Neural progenitor cell (in vitro differentiated cells): Measurements from ENCODE around the gene CCND3.

ENCODE experiments used
- CTCF ChIP-seq: fragments of 200-600 bp; sonication (generic); IDR thresholded peaks from 2 replicates; pipeline ENCODE4 v1.5.1; 2017; ENCODE audit warnings: antibody characterized with exemption, mild to moderate bottlenecking
- EZH2 ChIP-seq: fragments of 200-600 bp; sonication (generic); IDR thresholded peaks from 2 replicates; pipeline ENCODE4 v1.6.1; 2017; ENCODE audit warnings: antibody characterized with exemption, mild to moderate bottlenecking, moderate library complexity
- EZH2phosphoT487 ChIP-seq: fragments of 200-600 bp; sonication (generic); IDR thresholded peaks from 2 replicates; pipeline ENCODE4 v1.6.1; 2017; ENCODE audit warnings: antibody characterized with exemption

GRCh38 chr6:41927253-41927652, 14.4 kb downstream of the CCND3 start:
- TF ChIP-seq CTCF (no peak), EZH2 (no peak), EZH2phosphoT487 (no peak)
